DMS53 treated with DMSO at 0.1 percent for 48 hours (cell line): ENCODE measurements around the gene SH2D7.

Experiments
- DNase-seq: peaks from one replicate; lab custom pipeline; 2025; ENCODE audit not compliant: unreplicated experiment; lab: John Stamatoyannopoulos, UW

SH2D7 gene

DNA sequence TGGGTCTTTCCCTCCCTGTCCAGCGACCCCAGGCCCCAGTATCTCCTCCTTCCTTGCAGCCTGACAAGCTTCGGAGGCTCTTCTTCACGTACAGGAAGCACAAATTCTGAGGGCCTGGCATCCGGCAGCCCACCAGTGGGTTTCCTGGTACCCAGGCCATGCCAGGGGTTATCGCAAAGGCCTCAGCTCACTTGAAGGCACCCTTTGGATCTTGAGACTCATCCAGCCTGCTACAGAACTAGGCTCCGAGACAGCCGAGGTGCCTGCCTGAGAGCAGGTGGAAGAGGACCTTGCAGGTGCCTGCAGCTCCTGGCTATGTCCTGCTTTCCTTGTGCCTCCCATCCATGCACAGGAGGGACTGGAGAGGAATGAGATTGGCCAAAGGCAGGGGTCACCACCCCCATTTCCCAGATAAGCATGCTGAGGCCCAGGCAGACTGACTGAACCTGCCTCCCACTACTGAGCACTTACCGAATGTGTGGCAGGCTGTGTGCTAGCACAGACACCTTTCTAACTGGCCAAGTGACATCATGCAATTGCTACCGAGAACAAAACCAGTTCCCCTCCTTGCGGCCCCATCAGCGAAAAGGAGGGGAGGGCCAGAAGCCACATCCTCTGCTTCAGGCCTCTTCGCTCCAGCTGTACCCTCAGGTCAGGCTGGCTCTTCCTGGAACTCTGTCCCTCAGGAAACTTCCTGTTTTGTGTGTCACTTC, 11.2 kb downstream of the SH2D7 start:
- no peak for DNase-seq

DNA sequence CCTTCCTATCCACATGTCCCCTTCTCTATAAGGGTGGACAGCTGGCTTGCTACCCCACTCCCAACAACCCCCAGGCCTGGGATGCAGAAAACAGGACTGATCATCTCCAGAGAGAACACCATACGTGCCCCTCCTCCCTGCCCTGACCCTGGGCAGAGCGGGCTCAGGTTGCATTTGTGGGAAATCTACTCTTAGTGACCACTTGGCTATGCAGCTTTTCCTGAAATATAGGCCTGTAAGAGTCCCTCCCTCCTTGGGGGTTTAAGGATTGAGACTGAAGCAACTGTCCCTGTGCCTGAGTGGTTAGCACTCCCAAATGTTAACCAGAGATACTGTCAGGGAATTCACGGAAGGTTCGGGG, 11.7 kb downstream of the SH2D7 start:
- no peak for DNase-seq

- DNase-seq = no peak
Observed at GRCh38 chr15:78104566-78105475, 12.5 kb downstream of the SH2D7 start.

GRCh38 chr15:78105476-78106241, 13.3 kb downstream of the SH2D7 start:
- DNase-seq = no peak

DNA sequence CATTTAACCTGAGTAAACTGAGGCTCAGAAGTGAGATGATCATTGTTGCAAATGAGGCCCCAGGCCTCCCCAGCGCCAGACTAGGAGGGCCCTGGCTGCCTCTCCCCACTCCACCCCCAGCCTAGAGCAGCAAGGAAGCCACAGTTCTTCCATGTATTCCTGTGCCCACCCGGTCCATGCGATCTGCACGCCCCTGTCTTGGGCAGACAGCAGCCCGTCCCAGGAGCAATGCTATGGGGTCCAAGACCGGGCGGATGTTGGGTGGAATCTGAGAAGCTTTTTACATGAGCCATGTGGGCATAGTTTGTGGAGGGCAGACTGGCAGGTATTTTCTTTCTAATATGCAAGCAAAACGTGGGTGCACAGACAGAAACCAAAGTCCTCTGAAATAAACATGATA, 15.1 kb downstream of the SH2D7 start:
- no peak for DNase-seq

GRCh38 chr15:78108300-78109084, 16.1 kb downstream of the SH2D7 start:
- DNase-seq = peak; percentile 47

GRCh38 chr15:78109156-78109555, 16.8 kb downstream of the SH2D7 start:
- DNase-seq = no peak

DNA sequence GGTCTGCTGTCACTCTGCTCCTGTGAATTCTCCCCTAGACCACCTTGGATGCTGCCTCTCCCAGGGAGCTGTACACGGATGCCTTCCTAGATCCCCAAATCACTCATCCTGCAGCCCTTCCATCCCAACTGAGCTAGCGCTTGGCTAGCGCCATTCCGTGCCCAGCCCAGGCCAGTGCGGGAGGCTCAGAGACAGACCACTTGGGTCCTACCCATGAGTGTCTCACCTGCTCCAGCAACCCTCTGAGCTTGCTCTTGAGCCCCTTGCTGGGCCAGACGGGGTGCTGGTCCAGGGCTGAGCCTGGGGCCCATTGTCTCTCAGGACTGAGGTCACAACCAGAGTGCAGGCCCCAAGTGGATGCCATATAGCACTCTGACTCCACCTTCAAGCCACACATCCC, 17.7 kb downstream of the SH2D7 start:
- DNase-seq = no peak

GRCh38 chr15:78110916-78111475, 18.6 kb downstream of the SH2D7 start:
- DNase-seq = no peak

DNA sequence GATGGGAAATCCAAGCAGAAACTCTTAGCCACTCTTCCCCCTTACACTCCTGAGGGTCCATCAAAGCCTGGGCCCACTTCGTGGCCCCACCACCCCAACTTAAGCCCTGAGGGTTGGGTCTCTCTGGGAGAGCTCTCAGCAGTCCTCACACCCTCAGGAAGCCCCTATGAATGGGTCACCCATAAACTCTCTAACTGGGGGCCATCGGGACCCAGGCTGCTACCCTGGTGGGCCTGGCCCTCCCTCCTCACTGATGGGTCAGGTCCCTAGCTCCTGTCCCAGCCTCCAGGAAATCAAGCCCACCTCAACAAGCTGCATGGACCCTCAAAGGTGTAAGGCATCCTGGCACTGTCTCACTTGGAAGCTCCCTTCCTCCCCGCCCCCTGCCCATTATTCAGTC, 19.4 kb downstream of the SH2D7 start:
- DNase-seq = no peak

DNA sequence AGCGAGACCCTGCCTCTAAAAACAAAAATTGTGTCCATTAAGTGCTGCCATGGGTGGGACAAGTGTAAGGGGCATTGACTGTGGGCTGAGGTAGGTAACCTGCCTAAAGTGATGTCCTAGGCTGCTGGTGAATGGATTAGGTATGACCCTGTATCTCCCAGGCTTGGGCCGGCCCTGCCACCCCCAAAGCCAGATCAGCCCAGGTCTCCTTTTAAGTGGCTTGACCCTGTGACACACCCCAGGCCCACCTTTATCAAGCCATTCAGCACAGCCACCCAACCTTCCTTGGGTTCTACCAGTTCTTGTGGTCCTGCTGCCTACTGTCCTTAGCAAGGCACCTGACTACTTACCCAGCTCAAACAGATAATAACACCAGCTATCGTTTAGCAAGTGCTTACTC, 20.2 kb downstream of the SH2D7 start:
- no peak for DNase-seq

DNA sequence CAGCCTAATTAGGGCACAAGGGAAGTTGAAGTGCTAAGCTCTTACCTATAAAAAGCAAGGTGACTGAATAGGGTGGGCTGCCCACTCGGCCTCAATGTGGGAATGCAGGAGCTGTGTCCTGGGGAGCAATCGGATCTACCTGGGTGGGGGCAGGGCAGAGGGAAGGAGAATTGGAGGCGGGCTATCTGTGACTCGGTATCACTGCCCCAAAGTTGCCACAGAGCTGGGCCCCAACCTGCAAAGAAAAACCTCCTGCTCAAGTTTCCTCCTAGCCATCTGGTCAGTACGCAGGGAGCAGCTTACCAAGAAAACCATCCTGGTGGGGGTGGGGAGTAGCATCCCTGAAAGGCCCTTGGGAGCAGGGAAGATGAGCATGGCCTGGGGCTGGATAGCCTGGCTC, 28.2 kb downstream of the SH2D7 start:
- no peak for DNase-seq

DNA sequence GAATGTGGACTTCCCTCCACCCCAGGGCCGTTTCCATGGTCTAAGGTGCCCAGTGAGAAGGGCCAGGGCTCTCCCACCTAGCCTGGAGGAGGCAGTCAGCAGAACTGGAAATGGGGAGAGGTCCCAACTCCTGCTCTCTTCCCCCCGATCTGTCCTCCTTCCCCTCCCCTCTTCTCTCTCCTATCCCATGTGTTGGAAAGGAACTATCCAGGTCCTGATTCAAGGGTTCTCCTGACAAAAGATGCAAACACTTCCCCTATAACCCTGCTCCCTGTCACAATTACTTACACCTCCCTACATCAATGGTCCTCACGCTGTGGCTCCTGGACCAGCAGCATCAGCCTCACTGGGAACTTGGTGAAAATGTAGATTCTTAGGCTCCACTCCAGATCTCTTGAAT, 32.9 kb downstream of the SH2D7 start:
- no peak for DNase-seq

DNA sequence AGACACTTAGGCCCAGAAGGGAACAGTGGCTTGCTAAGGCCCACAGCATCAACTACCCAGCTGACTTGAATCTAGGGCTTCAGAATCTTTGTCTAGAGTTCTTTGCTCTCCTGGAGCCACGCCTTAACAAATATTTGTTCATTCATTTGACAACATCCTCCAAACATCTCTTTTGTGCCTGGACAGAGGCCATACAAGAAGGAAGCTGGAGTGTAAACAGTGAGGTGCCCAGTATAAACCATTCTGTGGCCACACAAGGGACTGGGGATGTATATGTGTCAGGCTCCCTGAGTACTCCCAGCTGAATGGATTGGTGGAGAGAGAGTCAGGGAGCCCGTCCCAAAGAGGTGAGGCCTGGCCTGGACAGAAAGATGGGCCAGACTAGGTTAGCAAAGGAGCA, 35.5 kb downstream of the SH2D7 start:
- peak; percentile 59 for DNase-seq

DNA sequence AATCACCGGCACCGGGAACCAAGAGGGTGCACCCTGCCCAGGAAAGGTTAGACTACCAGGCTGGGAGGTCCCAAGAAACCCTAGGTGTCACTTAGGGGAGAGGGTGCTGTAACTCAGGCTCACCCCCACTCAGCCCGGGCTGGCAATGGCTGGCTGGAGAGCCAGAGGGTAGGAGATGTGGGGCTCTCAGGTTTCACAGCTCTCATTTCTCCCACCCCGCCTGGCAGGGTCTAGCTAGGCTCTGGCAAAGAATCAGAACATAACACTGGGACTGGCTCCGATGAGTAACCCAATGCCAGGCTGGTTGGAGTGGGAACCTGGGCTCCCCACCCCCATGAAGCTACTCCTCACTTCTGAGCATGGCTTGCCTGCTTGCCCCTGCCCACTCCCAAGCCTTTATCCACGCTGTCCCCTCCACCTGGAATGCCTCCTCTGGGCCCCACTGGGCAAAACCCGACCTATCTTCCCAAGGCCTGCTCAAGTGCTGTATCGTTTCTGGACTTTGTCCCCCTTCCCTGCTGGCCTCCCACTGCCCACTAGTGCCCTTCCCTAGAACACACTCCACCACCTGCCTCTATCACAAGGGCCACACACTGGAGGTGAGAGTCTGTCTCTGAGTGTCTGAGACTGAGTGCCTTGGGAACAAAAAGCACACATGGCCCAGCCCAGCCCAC, 36.9 kb downstream of the SH2D7 start:
- DNase-seq = no peak

- DNase-seq = no peak
Observed at GRCh38 chr15:78129751-78130287, 37.5 kb downstream of the SH2D7 start.

GRCh38 chr15:78130466-78131294, 38.3 kb downstream of the SH2D7 start:
- DNase-seq = peak; percentile 27

DNA sequence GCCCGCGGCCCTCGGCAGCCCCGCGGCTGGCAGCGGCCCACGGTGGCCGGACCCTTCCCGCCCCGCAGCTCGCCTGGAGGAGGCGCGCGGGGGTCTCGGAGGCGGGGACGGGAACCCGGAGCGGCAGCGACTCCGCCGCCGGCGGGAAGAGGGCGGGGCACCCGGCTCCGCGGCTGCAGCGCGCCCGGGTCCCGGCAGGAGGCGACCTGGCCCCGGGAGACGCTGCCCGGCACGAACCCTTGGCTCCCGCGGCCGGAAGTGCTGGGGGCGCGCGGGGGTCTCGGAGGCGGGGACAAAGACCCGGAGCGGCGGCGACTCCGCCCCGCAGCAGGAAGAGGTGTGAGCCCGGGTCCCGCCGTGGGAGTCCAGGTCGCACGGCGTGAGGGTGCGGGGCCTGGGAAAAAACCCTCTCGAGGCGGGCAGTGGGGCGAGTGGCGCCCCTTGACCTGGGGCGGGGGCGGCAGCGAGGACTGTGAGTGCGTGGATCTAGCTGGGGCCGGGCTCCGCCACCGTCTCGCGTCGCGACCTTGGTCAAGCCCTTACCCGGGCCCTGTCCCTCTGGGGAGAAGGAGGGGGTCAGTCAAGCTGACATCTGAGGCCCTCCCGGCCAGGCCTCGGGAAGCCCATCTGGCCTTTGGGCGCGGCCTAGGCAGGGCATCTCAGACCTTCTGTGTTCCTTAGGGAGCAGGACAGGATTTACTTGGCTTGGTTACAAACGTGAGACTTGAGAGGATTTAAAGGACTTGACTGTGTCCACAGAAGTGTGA, 39.1 kb downstream of the SH2D7 start, which contains the start of gene CIB2:
Gene CIB2, minus strand, starts transcription at position 151 of the 767 bp plus-strand sequence. CDS start 230 bp downstream, outside the sequence.
- DNase-seq = peak; percentile 27
